ENCODE results near the gene ATG4B. TPM values are rescaled to one million over a fixed set of nuclear protein-coding genes. Genes with fewer than 3 reads are reported as not detected.

Gene ATG4B
- total RNA-seq, 1 experiment from 2014 or later: 24.1 TPM

GRCh38 chr2:241609859-241610793 is 27.4 kb upstream of the ATG4B start:
- no peak for DNase-seq (ENCODE audit: low read depth, low spot score)

DNA sequence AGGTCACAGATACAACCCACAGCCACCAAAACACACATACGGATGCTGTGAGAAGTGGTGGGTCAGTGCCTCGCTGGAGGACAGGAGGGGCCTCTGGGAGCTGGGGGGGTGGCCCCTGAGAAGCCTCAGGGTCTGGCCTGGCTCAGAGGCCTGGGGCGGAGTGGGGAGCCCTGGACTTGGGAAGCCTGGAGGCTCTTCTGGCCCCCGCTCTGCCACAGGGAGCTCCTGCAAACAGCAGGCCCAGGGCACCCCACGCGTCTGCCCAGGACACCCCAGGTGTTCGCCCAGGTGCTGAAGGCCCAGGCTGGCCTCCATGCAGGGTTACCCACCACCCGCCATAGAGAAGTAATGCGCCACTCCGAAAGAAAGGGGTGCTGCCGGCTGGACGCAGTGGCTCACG is 26.4 kb upstream of the ATG4B start:
- in situ Hi-C loops (cut with HindIII; ENCODE audit: low pct_unique_long_range_greater_than_20kb, low sequenced_read_pairs): no loop called here
- no peak for DNase-seq (ENCODE audit: low read depth, low spot score)

More at GRCh38 chr2:241609859-241610793, 27.4 kb upstream of the ATG4B start:
- in situ Hi-C loops (cut with HindIII; ENCODE audit: low pct_unique_long_range_greater_than_20kb, low sequenced_read_pairs): no loop called here

DNA sequence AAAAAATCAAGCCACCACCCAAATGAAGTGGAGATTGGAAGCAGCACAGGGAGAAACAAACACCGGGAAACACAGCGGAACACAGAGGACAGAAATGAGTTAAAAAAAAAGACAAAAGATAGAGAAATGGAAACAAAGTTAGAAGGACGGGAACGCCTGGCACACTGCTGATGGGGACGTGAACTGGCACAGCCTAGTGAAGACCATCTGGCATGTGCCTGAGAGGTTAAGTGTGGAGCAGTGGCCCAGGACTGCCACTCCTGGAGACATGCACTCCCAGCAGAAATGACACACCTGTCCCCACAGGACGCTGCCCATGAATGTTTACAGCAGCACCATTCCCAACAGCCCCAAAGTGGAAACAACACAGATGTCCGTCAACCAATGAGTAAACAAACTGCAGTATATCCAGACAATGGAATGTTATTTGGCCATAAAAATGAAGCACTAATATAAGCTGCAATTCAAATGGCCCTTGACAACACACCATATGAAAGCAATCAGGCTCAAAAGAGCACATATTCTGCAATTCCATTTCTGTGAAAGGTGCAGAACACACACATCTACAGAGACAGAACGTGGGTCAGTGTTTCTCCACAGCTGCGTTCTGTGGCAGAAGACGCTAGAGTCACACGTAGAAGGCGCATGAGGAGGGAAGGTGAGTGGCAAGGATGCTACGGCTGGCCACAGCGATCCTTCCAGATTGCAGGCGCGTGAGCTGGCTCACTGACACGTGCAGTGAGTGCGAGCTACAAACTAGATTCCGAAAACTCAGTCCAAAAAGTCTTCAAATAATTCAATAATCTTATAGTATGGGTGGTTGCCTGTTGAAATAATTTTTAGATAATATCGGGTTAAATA is 25.1 kb upstream of the ATG4B start:
- no peak for DNase-seq (ENCODE audit: low read depth, low spot score)
- in situ Hi-C loops (cut with HindIII; ENCODE audit: low pct_unique_long_range_greater_than_20kb, low sequenced_read_pairs): no loop called here

- no peak for DNase-seq (ENCODE audit: low read depth, low spot score)
- in situ Hi-C loops (cut with HindIII; ENCODE audit: low pct_unique_long_range_greater_than_20kb, low sequenced_read_pairs): no loop called here
These were observed 24.3 kb upstream of the ATG4B start for GRCh38 chr2:241613017-241613780.

DNA sequence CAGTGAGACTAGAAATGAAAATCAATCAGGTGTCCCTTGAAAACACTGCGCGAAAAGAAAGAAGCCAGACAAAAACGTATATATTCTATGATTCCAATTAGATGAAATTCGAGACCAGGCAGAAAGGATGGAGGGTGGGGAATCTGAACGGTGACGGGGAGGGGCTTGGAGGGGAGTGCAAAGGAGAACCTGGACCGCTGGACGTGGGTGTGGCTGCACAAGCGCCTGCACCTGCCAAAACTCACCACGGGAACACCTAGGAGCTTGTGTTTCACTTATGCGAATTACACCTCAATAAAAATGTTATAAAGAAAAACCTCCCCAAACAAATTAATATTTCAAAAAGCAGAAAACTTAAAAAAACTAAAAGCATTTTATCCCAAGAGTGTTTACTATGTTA is 22.5 kb upstream of the ATG4B start:
- DNase-seq (ENCODE audit: low read depth, low spot score): no peak
- in situ Hi-C loops (cut with HindIII; ENCODE audit: low pct_unique_long_range_greater_than_20kb, low sequenced_read_pairs): no loop called here

DNA sequence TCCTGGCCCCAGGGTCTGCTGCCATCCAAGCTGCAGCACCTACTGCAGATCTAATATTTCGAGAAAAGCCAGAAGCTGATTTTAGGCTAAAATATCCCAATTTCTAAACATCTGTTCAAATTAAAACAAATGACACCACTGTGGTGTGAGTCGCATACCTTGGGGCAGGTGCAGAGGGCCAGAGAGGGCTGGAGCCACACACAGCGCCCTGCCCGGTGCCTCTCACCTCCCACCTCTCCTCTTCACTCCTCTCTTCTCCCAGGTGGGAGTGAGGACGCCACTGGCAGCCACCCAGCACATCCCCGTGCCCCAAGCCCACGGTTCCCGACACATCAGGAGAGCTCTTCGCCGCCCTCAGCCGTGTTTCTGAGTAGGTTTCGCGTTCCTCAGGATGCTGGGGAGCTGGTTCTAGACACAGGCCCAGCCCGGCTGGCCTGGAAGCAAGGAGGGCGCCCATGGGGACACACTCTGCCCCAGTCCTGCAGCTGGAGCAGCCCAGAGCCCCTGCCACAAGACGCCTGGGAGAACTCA is 21.9 kb upstream of the ATG4B start:
- no peak for DNase-seq (ENCODE audit: low read depth, low spot score)

DNA sequence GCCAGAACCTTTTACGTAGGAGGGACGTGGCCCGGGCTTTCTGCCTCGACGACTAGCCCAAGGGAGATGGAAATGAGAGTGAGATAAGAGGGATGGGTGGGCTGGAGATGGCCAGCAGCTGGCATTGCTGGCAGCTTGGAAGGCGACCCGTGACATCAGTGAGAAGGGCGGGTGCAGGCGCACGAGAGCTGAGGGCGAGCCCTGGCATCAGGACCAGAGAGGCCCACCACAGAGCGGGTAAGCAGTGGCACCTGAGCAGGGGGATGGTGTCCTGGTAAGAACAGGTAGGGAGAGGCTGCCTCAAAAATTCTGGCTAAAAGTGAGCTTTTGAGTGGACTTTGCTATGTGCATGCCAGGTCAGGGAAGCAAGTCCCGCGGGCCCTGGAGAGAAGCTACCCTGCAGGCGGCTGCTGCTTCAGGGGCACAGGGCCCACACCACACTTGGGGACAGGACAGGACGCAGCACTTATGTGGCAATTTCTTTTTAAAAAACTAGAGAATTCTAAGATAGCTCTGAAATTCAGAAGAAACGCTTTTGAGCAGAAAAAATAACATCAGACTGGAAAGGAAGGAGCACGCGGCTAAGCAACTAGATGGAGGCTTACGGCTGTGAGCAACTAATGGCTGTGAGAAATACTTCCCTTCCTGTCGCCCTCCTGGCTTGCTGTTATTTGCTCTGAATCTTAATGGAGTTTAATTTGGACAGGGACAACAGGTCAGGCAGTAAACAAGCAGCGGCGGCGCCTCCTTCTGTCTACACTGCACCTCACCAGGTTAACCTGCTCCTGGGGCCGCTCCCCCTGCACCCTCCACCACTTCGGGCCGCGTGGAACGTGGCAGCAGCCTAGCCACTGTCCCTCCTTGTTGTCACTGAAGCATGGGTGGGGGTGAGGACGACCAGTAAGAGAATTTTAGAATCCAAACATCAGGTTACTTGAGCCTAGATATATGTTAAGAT is 21.0 kb upstream of the ATG4B start:
- in situ Hi-C loops (cut with HindIII; ENCODE audit: low pct_unique_long_range_greater_than_20kb, low sequenced_read_pairs): no loop called here

More for the DNA sequence above, 21.9 kb upstream of the ATG4B start:
- in situ Hi-C loops (cut with HindIII; ENCODE audit: low pct_unique_long_range_greater_than_20kb, low sequenced_read_pairs): no loop called here

DNA sequence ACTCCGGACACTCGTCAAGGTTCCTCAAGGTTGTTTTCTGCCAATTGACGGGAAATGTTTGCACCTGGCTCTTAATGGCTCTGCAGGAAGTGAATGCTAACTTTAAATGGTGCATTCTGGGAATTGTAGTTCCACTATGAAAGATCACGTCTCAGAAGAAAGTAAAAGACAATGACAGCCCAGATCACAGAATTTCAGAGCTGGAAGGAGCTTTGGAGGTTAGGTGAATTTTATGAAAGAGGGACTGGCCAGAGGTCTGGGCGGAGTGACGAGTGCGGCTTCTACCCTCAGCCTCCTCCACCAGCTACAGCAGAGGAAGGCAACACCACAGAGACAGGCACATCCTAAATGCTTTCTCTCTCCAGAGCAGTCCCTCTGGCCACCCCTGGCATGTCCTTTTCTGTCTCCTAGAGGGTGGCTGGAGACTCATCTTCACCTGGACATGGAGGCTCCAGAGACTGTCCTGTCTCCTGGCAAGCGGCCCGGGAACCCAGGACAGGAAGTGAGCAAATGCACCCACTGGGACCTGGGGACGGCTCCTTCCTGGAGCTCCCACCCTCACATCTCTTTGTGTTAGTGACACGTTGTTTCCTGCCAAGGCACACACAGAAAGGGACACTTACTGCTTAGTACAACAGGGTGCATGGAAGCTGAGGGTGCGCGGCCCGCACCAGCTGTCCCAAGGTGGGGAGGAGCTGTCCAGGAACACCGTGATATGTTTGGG is 19.9 kb upstream of the ATG4B start:
- peak; percentile 20 for DNase-seq (ENCODE audit: low read depth, low spot score)
- in situ Hi-C loops (cut with HindIII; ENCODE audit: low pct_unique_long_range_greater_than_20kb, low sequenced_read_pairs): no loop called here

More for the DNA sequence above, 21.0 kb upstream of the ATG4B start:
- no peak for DNase-seq (ENCODE audit: low read depth, low spot score)

DNA sequence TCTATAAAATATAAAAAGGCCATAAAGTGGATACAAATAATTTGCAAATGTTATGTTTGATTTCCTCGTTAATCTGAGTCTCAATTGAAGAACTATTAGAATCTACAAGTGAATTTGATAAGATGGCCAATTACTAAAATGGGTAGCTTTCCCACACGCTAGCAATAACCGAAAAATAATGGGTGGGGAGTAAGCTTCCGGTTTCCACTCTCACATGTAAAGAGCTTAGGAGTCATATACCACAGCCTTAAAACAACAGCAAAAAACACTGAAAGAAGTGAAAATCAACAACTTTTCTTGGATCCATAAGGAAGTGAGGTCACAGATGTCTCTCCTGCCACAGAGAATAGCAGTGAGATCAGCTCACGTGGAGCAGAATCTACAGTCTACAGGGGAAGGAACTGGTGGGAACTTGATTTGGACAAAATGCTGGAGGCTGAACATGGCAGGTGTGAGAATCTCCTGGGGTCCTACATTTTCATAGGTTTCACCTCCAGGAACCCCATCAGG is 19.1 kb upstream of the ATG4B start:
- no peak for DNase-seq (ENCODE audit: low read depth, low spot score)
- in situ Hi-C loops (cut with HindIII; ENCODE audit: low pct_unique_long_range_greater_than_20kb, low sequenced_read_pairs): no loop called here

DNA sequence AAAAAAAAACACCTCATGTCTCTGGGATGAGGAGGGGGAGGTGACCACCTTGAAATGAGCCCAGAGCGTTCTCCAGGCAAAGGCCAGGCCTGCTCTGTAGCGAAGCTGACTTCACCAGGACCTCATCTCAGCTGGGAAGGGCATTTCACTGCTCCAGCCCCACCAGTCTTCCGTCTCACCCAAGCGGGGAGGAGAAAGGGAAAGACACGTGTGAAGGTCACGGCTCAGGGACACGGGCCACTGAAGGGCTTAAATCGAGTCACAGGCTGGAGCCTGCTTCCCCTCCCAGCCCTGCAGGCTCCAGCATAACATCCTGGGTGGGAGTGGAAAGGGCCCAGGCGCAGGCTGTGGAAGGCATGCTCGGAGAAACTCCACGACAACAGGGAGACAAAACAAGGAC is 18.7 kb upstream of the ATG4B start:
- no peak for DNase-seq (ENCODE audit: low read depth, low spot score)
- in situ Hi-C loops (cut with HindIII; ENCODE audit: low pct_unique_long_range_greater_than_20kb, low sequenced_read_pairs): no loop called here

DNA sequence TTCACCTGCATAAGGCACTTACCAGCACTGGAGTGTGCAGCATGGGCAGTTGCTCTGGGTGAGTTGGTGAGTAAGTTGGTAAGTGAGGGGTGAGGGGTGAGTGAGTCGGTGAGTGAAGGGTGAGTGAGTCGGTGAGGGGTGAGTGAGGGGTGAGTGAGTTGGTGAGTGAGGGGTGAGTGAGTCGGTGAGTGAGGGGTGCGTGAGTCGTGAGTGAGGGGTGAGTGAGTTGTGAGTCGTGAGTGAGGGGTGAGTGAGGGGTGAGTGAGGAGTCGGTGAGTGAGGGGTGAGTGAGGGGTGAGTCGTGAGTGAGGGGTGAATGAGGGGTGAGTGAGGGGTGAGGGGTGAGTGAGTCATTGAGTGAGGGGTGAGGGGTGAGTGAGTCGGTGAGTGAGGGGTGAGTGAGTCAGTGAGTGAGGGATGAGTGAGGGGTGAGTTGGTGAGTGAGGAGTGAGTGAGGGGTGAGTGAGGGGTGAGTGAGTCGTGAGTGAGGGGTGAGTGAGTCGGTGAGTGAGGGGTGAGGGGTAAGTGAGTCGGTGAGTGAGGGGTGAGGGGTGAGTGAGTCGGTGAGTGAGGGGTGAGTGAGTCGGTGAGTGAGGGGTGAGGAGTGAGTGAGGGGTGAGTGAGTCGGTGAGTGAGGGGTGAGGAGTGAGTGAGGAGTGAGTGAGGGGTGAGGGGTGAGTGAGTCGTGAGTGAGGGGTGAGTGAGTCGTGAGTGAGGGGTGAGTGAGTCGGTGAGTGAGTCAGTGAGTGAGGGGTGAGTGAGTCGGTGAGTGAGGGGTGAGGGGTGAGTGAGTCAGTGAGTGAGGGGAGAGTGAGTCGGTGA is 17.7 kb upstream of the ATG4B start:
- in situ Hi-C loops (cut with HindIII; ENCODE audit: low pct_unique_long_range_greater_than_20kb, low sequenced_read_pairs): no loop called here
- DNase-seq (ENCODE audit: low read depth, low spot score): no peak

DNA sequence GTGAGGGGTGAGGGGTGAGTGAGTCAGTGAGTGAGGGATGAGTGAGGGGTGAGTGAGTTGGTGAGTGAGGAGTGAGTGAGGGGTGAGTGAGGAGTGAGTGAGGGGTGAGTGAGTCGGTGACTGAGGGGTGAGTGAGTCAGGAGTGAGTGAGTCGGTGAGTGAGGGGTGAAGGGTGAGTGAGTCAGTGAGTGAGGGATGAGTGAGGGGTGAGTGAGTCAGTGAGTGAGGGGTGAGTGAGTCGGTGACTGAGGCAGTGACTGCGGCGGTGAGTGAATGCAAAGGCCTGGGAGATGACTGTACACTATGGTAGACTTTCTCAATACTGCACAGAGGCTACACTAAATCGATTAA is 17.1 kb upstream of the ATG4B start:
- in situ Hi-C loops (cut with HindIII; ENCODE audit: low pct_unique_long_range_greater_than_20kb, low sequenced_read_pairs): no loop called here
- DNase-seq (ENCODE audit: low read depth, low spot score): no peak

- DNase-seq (ENCODE audit: low read depth, low spot score): no peak
- in situ Hi-C loops (cut with HindIII; ENCODE audit: low pct_unique_long_range_greater_than_20kb, low sequenced_read_pairs): no loop called here
These were observed 9.8 kb upstream of the ATG4B start for GRCh38 chr2:241627675-241628074.

DNA sequence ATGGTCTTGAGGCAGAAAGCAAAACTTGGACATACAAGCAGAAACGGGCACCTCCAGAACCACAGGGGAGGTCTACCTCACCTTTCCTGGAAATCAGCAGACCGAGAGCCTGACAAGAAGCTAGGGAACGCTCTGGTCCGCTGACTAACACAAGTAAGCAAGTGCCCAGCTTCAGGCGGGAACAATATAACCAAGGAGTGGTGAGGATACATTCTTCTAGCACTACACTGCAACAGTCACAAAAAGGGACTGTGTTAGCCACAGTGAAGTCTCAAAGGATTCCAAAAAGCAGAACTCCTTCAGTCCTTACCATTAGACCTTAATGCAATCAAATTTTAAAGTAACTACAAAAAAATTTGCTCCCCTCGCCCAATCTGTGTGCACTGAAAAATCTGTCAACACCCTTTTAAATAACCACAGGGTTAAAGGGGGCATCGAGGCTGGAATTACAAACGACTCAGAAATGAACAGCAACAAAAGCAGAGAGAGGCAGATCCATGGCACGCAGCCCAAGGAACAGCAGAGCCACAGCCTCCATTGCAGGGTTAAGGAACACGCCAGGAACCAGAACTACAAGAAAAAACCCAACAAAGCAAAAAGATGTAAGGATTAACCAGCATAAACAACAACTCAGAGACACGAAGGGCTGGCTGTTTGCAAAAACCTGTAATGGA is 7.6 kb upstream of the ATG4B start:
- in situ Hi-C loops (cut with HindIII; ENCODE audit: low pct_unique_long_range_greater_than_20kb, low sequenced_read_pairs): no loop called here

More for the DNA sequence above, 7.6 kb upstream of the ATG4B start:
- no peak for DNase-seq (ENCODE audit: low read depth, low spot score)

Data from SK-MEL-5 (cell line).